Left cardiac atrium (tissue), 4 donors: ENCODE results near the gene SF3A2. TPM values are rescaled to one million over a fixed set of nuclear protein-coding genes. Genes with fewer than 3 reads are reported as not detected.
A peak's percentile ranks its signal among the peaks of the same experiment; 100 is the strongest.

Experiments used
- ATAC-seq, 2 donors: fragments of 200-7000 bp; cut with Tn5 transposase; one replicate each; pipeline ENCODE4 v1.9.1; 2020; ENCODE audit warnings: mild to moderate bottlenecking in 2 of 2, moderate library complexity in 2 of 2
- DNase-seq: peaks from one replicate; pipeline ENCODE4 v3.0.0-alpha.2; 2020
- intact Hi-C, 2 donors: fragments of 100-400 bp; cut with DNase I; formaldehyde crosslinking; loops; one replicate each; pipeline versions ENCODE4 v1.14.1 to v1.15.1; 2022 to 2023
- total RNA-seq, 2 donors: library from RNA; stranded (reverse); fragmentation: NEBNext Ultra II Directional; extraction: Animal tissue kit (Norgen Biotek cat#: 25700); gene quantifications; one replicate each; pipeline ENCODE4 v1.2.1, GENCODE V29; 2021
- donor health status: DM: no; HTN: yes; CAD: no.
- donor health status: DM: no; HTN: yes; CAD: no; lungs with severe emphysema.
- donor health status: DM: yes; HTN: yes; CAD: no.
- donor health status: Dilated cardiomyopathy.

SF3A2 gene
- total RNA-seq, 2 donors from 2014 or later = 28.8 to 34.4 TPM

DNA sequence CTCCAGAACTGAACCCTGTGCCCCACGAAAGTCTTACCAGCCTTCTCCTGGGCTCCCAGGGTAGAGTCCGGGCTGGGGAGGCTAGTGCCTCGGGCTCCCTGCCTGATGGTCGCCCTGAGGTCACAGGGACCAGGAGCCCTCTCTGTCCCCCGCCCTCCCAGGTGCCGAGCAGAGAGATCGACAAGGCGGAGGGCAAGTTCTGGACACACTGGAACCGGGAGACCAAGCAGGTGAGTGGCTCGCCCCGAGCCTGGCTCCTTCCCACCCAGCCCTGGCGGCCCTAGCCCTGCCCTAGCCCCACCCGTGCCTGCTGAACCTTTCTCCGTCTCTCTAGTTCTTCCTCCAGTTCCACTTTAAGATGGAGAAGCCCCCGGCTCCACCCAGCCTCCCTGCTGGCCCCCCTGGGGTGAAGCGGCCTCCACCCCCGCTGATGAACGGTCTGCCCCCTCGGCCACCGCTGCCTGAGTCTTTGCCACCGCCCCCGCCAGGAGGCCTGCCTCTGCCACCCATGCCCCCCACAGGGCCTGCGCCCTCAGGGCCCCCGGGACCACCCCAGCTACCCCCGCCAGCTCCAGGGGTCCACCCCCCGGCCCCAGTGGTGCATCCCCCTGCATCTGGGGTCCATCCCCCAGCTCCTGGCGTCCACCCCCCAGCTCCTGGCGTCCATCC lies 10.9 kb downstream of the SF3A2 start:
- intact Hi-C loops = no loop called here
- DNase-seq = peak; percentile 18
- ATAC-seq = no peak

GRCh38 chr19:2248136-2249009 lies 11.7 kb downstream of the SF3A2 start:
- ATAC-seq (no peak), DNase-seq (peak; percentile 18)
- intact Hi-C loops = no loop called here

DNA sequence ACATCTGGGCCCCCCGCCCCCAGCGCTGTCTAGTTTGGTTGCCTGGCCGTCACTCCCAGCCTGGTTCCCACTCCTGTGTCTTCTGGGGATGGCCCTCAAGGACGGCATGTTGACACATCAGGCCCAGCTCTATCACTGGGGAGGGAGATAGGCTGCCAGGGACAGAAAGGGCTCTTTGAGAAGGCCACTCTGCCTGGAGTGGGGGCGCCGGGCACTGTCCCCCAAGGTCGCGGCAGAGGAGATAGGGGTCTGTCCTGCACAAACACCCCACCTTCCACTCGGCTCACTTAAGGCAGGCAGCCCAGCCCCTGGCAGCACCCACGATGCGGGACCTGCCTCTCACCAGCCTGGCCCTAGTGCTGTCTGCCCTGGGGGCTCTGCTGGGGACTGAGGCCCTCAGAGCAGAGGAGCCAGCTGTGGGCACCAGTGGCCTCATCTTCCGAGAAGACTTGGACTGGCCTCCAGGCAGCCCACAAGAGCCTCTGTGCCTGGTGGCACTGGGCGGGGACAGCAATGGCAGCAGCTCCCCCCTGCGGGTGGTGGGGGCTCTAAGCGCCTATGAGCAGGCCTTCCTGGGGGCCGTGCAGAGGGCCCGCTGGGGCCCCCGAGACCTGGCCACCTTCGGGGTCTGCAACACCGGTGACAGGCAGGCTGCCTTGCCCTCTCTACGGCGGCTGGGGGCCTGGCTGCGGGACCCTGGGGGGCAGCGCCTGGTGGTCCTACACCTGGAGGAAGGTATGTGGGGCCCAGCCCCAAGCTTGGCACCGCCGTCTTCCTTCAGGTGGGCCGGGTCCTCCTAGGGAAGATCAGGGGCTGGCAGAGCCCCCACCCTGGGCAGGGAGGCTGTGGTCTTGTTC lies 12.6 kb downstream of the SF3A2 start, which contains the start of gene AMH:
Gene AMH (plus strand): TSS at position 314 of the 857 bp plus-strand sequence. CDS start 10 bp downstream, at position 324.
- intact Hi-C loops = no loop called here
- ATAC-seq = no peak
- DNase-seq = peak; percentile 21

GRCh38 chr19:2249880-2250765 lies 13.5 kb downstream of the SF3A2 start:
- ATAC-seq (peak in 1 of 2 donors; percentile 3), DNase-seq (peak; percentile 40)
- intact Hi-C loops = no loop called here

DNA sequence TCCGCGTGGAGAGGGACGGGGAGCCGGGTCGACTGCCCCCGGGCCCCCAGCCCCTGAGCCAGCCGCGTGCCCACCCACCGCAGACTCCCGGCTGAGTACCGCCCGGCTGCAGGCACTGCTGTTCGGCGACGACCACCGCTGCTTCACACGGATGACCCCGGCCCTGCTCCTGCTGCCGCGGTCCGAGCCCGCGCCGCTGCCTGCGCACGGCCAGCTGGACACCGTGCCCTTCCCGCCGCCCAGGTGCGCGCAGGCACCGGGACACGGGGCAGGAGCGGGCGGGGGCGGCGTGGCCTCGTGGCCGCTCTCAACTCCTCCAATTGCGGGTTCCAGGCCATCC lies 14.1 kb downstream of the SF3A2 start:
- ATAC-seq = no peak
- intact Hi-C loops = no loop called here
- DNase-seq = peak; percentile 7

DNA sequence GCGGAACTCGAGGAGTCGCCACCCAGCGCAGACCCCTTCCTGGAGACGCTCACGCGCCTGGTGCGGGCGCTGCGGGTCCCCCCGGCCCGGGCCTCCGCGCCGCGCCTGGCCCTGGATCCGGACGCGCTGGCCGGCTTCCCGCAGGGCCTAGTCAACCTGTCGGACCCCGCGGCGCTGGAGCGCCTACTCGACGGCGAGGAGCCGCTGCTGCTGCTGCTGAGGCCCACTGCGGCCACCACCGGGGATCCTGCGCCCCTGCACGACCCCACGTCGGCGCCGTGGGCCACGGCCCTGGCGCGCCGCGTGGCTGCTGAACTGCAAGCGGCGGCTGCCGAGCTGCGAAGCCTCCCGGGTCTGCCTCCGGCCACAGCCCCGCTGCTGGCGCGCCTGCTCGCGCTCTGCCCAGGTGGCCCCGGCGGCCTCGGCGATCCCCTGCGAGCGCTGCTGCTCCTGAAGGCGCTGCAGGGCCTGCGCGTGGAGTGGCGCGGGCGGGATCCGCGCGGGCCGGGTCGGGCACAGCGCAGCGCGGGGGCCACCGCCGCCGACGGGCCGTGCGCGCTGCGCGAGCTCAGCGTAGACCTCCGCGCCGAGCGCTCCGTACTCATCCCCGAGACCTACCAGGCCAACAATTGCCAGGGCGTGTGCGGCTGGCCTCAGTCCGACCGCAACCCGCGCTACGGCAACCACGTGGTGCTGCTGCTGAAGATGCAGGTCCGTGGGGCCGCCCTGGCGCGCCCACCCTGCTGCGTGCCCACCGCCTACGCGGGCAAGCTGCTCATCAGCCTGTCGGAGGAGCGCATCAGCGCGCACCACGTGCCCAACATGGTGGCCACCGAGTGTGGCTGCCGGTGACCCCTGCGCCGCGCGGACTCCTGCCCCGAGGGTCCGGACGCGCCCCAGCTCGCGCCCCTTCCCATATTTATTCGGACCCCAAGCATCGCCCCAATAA lies 14.8 kb downstream of the SF3A2 start:
- ATAC-seq (no peak), DNase-seq (peak; percentile 17)
- intact Hi-C loops = no loop called here

DNA sequence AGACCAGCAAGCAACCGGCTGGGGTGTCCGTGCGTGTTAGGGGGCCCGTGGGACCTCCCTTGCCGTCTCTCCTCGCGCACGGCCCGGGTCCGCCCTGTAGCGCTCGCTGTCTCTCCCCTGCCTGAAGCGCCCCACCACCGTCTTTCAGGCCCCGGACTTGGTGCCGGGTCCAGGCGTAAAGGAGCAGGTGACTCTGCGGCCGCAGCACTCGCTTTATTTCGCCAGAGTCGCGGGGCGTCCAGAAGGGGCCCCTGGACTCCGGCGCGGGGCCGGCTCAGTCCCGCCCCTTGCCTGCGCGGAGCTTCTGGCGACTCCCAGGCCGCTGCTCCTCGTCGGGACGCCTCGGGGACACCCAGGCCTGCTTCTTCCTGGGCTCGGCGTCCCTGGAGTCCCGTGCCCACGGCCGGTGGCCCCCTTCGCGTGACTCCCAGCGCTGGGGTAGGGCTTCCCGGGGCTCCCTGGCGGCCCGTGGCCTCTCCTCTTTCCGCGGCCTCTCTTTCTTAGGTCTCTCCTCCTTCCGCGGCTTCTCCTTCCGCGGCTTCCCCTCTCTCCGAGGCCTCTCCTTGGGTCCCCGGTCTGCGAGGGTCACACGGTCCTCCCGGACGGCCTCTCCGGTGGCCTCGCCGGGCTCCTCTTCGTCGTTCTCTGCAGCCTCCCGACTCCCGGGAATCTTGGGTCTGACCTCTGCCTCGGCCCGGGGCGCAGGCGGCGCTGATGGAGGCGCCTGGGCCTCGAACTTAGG lies 15.6 kb downstream of the SF3A2 start:
- ATAC-seq = no peak
- DNase-seq = peak; percentile 7
- intact Hi-C loops = no loop called here

- DNase-seq (no peak), ATAC-seq (no peak)
- intact Hi-C loops = no loop called here
Observed at GRCh38 chr19:2252797-2253105, 16.1 kb downstream of the SF3A2 start.

DNA sequence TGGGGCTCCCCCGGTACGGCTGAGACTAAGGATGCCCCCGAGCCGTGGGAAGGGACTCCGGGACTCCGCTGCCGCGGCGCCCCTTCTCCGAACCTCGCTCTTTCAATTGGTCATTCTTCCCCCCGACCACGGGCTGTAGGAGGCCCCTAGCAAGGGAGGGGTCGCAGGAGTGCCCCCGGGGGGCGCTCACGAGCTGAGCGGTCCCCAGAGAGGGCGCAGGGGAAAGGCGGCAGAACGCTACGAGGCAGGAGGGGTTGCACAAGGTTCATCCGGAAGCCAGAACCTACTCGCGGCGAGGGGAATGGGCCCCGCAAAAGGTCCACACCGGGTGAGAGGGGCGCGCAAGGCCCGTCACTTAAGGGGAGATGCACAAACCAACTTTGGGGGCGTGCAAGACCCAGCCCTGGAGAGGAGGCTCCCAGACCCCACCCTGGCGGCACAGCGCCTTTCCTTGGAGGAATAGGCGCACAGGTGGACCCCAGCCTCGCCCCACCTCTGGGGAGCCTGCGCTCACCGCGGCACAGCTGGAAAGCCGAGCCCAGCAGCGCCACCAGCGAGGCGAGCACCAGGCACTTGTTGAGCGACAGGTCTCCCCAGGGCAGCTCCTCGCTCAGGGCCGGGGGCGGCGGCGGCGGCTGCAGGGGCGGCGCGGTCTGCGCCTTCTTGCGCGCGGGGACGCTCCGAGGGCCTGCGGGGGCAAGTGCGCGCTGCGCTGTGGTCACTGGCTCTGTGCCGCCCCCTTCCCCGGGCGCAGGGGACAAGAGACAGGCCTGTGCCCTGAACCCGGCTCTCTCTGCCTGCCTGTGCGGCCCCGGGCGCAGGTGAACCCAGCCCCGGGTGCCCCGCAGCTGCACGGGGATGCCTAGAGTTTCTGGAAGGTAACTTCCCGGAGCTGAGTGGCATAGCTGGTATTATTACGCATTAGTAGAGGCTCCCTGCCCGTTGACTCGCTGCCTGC lies 16.8 kb downstream of the SF3A2 start:
- DNase-seq (no peak), ATAC-seq (no peak)

DNA sequence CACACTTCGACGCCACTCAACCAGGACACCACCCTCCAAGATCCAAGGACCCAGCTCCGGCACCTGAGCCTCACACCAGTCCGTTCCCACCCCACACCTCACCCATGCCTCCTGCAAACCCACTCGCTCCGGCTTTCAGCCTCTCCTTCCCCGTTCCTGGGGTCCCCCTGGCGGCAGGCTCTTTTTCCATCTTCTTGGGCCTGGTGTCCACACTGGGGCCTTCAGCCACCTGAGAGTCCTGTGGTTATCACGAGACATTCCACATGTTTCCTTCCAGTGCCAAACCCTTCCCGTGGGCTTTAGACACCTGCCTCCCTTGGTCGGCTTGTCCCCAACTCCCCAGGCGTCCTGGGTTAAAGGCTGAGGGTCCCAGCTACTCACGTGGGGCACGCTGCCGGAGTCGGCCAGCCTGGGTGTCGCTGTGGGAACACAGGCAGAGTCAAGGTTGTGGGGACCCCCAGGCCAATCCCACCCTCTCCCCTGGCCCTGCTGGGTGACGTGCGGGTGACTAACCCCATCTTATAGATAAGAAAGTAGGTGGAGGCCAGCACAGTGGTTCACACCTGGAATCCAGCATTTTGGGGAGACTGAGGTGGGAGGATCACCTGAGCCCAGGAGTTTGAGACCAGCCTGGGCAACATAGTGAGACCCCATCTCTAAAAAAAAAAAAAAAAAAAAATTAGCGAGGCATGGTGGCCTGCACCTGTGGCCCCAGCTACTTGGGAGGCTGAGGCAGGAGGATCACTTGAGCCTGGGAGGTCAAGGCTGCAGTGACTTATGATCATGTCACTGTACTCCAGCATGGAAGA lies 17.6 kb downstream of the SF3A2 start:
- ATAC-seq (no peak), DNase-seq (peak; percentile 37)
- intact Hi-C loops = no loop called here

More for the DNA sequence above, 16.8 kb downstream of the SF3A2 start:
- intact Hi-C loops = no loop called here

GRCh38 chr19:2255112-2255845 lies 18.7 kb downstream of the SF3A2 start:
- DNase-seq = no peak
- ATAC-seq = no peak
- intact Hi-C loops = no loop called here

DNA sequence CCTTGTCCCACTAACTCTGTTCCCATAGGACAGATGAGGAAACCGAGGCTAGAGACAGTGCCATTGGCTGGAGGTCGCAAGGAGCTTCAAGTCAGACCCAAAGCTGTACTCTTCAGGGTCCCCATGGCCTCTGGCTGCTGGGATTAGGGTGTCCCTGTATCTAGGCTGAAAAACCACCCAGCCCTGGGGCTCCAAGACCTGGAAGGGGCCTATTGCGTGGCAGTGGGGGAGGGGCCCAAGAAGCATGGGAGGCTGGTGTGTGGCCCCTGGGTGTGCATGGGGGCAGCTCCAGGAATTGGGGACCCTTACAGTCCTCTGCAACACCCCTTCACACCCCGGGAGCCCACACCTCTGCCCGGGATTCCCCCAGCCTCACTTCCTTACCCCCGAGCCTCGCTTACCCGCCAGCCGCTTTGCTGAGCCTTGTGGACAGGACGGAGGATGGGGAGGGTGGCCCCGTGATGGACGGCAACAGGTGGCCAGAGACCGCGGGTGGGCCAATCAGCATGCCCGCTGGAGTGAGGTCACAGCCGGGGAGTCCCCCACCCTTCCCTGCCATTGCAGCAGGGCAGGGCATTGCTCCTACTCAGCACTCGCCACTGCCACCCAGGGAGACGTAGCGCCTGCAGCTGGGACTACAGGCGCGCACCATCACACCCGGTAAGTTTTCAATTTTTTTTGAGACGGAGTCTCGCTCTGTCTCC lies 19.5 kb downstream of the SF3A2 start, which contains the start of gene JSRP1:
Gene JSRP1 (minus strand): TSS at position 436 of the 704 bp plus-strand sequence. CDS start 1,103 bp downstream, outside the sequence.
- intact Hi-C loops = no loop called here
- no peak for ATAC-seq
- no peak for DNase-seq

DNA sequence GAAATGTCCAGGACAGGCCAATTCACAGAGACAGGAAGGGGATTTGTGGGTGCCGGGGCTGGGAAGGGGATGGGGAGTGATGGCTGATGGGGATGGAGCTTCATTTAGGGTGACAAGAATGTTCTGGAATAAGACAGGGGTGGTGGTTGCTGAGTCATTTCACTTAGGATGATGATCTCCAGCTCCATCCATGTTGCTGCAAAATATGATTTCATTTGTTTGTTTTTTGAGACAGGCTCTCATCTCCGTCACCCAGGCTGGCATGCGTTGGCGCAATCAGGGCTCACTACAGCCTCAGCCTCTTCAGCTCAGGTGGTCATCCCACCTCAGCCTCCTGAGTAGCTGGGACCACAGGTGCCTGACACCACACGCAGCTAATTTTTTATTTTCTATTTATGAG lies 22.7 kb downstream of the SF3A2 start:
- no peak for ATAC-seq
- intact Hi-C loops = no loop called here
- no peak for DNase-seq

- ATAC-seq (no peak), DNase-seq (no peak)
- intact Hi-C loops = no loop called here
Observed at GRCh38 chr19:2260341-2260805, 23.7 kb downstream of the SF3A2 start.
